Fibroblast of pulmonary artery (primary cell): ENCODE results near the gene PTPRZ1.

Experiments used
- DNase-seq: peaks from one replicate; pipeline ENCODE4 v3.0.0-alpha.2; 2010; ENCODE audit warnings: low read depth
- H3K4me3 ChIP-seq: replicated peaks from 2 replicates; pipeline ENCODE4 v1.5.1; 2011; ENCODE audit warnings: low read depth, mild to moderate bottlenecking, control low read depth, low read length, moderate library complexity
- TF ChIP-seq, protein P1 (sequence below): IDR thresholded peaks from 2 replicates; pipeline ENCODE4 v1.5.1; 2011; ENCODE audit warnings: mild to moderate bottlenecking, control low read depth, low read length, inconsistent platforms; ENCODE audit errors: missing control alignments

Gene PTPRZ1

DNA sequence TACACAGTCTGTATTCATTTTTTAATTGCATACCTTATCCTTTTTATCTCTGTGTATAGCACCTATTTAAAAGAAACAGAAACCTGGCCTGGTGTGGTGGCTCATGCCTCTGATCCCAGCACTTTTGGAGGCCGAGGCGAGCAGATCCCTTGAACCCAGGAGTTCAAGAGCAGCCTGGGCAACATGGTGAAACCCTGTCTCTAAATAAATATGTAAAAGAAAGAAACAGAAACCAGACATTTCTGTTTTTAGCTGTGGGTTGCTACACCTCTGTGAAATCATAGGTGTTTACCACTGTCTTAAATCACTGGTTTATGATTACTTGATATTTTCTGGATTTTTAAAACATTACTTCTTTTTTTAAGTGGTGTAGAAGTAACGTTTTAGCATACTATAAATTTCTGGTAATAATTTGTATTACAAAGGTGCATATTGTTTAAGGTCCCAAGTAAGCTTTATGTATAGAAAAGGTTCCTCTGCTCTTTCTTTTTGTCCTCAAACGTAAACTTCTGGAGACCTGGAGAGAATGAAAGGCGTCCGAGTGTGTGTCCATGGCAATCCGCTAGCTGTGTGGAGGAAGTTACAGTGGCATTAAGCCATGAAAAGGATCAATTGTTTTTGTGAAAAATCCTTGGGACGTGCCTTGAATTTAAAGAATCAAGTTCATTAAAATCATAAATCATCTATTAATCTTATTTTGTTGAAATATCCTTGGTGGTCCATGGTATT, 41.1 kb downstream of the PTPRZ1 start:
- TF ChIP-seq, protein P1, sequence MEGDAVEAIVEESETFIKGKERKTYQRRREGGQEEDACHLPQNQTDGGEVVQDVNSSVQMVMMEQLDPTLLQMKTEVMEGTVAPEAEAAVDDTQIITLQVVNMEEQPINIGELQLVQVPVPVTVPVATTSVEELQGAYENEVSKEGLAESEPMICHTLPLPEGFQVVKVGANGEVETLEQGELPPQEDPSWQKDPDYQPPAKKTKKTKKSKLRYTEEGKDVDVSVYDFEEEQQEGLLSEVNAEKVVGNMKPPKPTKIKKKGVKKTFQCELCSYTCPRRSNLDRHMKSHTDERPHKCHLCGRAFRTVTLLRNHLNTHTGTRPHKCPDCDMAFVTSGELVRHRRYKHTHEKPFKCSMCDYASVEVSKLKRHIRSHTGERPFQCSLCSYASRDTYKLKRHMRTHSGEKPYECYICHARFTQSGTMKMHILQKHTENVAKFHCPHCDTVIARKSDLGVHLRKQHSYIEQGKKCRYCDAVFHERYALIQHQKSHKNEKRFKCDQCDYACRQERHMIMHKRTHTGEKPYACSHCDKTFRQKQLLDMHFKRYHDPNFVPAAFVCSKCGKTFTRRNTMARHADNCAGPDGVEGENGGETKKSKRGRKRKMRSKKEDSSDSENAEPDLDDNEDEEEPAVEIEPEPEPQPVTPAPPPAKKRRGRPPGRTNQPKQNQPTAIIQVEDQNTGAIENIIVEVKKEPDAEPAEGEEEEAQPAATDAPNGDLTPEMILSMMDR = no peak
- H3K4me3 ChIP-seq = no peak overlapping the region
- DNase-seq = no peak

DNA sequence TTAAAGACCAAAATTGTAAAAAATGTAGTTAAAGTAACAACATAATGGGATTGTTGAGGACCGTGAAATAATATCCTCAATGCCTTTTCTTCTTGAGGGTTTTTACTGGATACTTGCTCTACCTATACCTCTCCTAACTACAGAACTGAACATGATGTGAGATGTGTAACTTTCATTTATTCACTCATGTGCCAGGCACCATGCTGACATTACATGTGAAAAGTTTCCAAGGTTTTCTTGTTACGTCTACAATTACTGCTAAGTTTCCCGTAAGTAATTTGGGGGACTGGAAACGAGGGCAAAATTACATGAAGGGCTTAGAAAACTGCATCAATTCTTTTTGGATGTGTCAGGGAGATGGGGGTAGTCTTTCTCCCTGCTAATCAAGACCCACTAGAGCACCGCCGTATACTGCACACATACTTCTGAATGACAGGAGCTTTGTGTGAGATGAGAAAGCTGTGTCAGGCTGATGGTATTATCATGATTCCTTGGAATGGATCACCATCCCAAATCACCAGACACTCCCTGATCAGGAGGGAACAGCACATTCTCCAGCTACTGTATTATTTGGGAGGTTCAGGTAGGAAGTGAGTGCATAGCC, 41.8 kb downstream of the PTPRZ1 start:
- DNase-seq = no peak
- TF ChIP-seq, protein P1 = no peak
- no peak overlapping the region for H3K4me3 ChIP-seq

DNA sequence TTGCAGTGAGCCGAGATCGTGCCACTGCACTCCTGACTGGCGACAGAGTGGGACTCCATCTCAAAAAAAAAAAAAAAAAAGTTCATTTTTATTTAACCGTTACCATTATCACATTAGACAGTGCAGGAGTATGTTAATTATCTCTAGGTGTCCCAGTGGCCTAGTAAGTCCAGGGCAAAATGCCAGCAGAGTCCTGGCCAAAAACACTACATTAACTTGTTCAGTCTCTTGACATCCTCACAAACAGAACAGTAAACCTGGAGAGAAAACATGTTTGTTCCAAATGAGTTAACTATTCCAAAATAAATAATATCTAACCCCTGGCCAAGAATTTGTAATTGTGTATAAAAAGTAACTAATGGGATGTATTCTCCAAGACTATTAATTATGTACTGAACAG, 43.2 kb downstream of the PTPRZ1 start:
- no peak for DNase-seq
- H3K4me3 ChIP-seq = no peak overlapping the region
- TF ChIP-seq, protein P1 = no peak

DNA sequence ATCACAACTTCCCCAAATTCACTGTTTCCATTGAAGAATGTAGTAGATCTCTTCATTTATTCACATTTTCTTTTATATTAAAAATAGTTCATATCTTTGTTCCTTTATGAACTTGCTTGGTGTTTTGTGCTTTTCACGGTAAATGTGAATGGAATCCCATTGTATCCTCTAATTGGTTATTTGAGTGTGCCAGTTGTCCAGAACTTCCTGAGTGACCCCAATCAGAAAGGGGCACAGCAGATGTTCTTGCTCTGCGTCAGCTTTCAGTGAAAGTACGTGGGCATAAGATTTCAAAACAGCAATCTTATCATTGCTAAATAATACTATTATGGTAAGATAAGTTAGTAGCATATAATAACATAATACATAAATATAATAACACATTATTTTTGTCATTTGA, 47.0 kb downstream of the PTPRZ1 start:
- DNase-seq = no peak
- TF ChIP-seq, protein P1 = no peak

DNA sequence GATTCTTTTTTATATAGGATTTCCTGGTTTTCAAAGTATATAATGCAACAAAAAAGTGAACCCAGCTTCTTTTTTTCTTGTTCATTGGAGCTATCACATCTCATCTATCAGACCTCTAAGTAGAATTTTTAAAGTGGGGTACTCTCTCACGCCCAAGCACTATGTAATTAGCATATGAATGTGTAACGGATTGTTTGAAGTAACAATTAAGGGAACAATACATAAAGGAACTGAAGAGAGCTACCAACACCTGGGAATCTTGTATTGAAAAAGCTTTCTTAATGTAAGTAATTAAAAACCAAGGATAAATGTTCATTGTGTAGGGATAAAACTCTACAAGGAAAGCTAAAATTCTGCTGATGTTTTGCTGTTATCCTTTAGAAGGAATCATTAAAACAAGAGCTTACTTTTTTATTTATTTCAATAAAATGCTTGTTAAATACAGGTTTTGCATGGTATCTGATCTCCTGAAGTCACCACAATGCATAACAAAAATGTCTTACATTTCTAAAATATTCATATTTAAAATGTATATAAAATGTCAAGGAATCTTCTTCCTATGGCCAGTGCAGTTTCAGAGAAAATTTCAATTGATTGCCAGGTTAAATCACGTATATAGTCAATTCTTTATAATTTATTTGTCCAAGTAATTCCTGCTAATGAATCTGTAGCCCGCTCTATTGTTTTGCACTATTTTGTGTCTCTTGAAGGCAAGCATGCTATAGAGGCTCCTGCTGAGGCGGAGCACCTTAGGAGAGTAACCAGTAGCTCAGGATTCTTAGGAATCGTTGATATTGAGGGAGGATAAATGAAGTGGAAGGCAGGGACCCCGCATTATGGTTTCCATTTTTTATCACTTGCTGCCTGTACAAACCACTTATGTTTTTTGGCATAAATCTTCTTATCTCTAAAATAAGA, 51.6 kb downstream of the PTPRZ1 start:
- DNase-seq = no peak
- TF ChIP-seq, protein P1 = no peak
- no peak overlapping the region for H3K4me3 ChIP-seq

More for the DNA sequence above, 47.0 kb downstream of the PTPRZ1 start:
- H3K4me3 ChIP-seq = no peak overlapping the region

DNA sequence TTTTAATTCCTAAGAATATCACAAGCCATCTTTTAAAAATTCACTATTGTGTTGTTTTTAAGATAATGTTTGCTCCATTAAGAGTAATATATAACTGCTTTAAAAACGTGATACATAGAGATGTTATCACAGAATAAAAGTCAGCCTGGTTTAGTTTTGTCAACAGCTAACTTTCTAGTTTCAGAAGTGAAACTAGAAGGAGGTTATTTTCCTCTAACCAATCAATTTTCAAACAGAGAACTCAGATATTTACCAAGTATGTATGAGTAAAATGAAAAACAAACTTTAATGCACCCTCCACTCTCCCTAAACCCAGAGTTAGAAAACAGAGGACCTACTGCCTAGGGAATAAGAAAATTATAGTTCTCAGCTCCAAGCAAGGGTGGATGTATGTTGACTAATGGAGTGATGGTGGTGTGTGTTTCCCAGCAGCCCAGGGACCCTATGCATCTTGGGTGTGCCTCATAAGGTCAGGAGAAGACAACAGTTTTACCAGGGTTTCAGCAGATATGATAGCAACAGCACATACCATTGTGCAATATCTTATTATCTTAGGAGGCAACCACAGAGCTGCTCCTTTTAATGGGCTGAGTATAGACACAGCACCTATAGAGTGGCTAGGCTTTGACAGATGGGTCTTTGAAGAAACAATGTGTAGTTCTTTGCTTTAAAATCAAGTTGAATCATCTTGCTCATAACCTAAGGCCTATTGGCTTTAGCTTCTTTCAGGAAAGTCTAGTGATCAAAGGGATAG, 58.4 kb downstream of the PTPRZ1 start:
- TF ChIP-seq, protein P1 = no peak

More for the DNA sequence above, 58.4 kb downstream of the PTPRZ1 start:
- H3K4me3 ChIP-seq = no peak overlapping the region
- no peak for DNase-seq
